Retina (tissue), 1 donor: ENCODE results near the gene GRID2.
"Not testable (repeated sequence)": the region's sequence is repeated elsewhere in the genome, so short reads cannot be mapped to it uniquely, and the experiment has no call there.

Experiments
- DNase-seq: peaks from one replicate; pipeline ENCODE4 v3.0.0-alpha.2; 2016

Gene GRID2

GRCh38 chr4:93578942-93579341 is 1275.2 kb downstream of the GRID2 start:
- no peak for DNase-seq

- no peak for DNase-seq
Measured at GRCh38 chr4:93605163-93605562, 1301.4 kb downstream of the GRID2 start.

DNA sequence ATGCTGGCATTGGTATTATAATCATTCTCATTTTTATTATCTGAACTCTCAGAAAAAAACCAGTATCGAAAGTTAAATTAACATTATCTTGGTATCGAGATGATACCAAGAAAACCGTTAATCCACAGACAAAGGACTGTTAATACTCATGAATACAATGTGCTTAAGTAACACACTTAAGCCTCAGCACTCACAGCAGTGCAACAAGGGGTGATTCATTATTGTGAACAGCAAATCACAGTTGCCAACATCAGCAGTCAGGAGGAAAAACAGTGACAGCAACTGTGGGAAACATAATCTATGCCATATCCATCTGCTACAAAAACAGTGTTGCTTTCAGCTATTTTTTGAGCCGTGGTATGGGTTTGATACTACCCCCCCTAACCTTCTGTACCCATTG is 1313.8 kb downstream of the GRID2 start:
- DNase-seq: no peak

GRCh38 chr4:93633721-93634120 is 1330.0 kb downstream of the GRID2 start:
- no peak for DNase-seq

GRCh38 chr4:93635943-93636342 is 1332.2 kb downstream of the GRID2 start:
- no peak for DNase-seq

DNA sequence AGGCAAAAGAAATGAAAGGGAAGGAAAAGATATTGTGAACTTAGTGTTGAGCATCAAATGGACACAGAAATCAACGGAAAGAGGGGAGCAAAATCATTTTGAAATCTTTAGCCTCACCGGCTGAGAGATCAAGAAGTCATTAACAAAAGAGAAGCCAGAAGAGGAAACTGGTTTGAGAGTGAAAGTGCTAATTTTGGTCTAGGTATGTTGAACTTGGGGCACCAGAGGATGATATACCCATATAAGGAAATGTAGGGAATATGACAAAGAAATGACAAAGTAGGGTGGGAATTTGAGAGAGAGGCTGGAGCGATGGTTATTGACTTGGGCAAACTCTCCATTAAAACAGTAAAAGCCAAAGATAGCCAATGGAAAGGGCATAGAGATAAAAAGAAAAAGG is 1341.4 kb downstream of the GRID2 start:
- DNase-seq: no peak

- no peak for DNase-seq
Measured at GRCh38 chr4:93646233-93646930, 1342.6 kb downstream of the GRID2 start.

- no peak for DNase-seq
Measured at GRCh38 chr4:93648258-93648657, 1344.5 kb downstream of the GRID2 start.

DNA sequence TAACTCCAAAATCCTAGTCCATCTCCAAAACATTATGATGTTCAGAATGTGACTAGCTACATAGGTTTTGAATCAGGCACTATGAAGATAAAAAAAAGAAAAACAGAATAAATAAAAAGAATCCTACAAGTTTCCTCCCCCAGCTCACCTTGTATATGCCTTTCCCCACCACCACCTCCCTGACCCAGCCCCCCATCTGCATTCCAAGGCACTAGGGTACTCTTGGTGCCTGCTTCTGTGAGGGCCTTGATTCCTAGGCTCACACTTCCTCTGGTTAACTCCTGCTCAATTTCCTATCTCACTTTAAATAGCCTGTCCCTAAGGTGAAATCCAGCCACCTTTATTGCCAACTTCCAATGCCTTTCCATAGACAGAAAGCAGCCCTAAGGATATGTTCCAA is 1346.1 kb downstream of the GRID2 start:
- no peak for DNase-seq

DNA sequence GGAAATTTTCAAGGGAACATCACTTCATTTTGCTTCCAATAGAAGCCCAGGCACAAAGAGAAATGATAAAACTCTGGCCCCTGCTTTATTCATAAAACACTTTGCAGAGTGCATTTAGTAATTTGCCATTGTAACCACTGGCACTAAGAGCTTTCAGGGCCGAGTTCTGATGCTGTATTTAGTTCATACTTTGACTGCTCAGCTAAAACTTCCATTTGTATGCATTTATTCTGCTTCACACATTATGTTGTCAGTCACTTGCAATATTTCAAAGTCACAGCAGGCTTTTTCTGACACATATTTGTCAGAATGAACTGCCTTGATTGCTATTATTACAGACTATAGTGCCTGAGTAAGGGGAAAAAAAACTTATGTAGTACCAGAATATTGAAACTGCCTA is 1350.4 kb downstream of the GRID2 start:
- no peak for DNase-seq

GRCh38 chr4:93657527-93657926 is 1353.8 kb downstream of the GRID2 start:
- DNase-seq: no peak

GRCh38 chr4:93658443-93658842 is 1354.7 kb downstream of the GRID2 start:
- no peak for DNase-seq

DNA sequence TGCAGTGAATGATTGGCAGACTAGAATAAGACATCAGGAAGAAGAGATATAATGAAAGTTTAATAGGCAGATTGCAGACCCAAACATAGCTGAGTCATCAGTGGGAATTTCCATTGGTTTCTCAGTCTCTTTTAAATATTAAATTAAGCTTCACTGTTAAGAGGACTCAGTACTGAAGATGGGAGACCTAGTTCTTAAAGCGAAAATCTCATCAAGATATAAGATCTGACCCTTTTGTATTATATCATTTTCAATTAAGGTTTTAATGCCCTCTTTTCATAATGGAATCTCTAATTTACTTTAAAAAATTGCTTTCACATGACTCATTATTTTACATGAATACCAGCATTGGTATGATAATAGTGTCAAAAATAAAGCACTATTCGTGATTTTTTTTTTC is 1355.9 kb downstream of the GRID2 start:
- DNase-seq: no peak

DNA sequence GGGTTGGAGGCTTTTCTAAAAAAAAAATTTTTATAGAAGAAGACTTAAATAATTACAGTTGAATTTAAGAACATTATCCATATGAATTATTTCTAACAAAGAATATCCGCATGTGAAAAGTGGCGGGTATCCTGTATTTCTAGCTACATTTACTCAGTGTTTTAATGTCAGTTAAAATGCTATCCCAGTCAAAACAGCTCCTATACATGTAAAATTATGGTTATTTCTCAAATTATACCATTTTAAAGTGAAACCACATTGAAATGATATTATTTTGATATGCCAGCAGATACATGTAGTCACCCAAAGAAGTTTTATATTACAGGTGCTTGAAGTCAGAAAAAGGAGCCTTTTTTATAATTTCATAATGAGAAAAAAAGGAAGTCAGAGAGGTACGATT is 1356.3 kb downstream of the GRID2 start:
- DNase-seq: no peak

- no peak for DNase-seq
Measured at GRCh38 chr4:93670434-93670833, 1366.7 kb downstream of the GRID2 start.

DNA sequence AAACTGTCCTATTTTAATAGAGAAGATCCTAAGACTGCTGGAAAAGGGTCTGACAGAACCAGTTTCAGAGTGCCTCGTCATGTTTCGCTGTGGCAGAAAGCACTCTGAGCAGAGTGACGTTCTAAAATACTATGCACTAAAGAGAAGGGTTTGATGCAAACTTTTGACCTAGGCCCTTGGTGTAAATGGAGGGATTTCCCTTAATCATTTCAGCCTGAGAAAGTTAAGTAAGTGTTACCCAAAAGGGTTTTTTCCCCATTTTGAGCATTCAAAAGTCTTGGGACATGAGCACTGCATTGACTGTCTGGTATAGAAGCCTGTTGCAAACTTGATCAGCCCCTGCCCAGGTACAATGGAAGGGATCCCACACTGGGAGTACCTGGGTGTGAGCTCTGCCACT is 1367.3 kb downstream of the GRID2 start:
- DNase-seq: no peak

- not testable (repeated sequence) for DNase-seq
Measured at GRCh38 chr4:93676937-93677336, 1373.2 kb downstream of the GRID2 start.

GRCh38 chr4:93684571-93684970 is 1380.8 kb downstream of the GRID2 start:
- DNase-seq: no peak

DNA sequence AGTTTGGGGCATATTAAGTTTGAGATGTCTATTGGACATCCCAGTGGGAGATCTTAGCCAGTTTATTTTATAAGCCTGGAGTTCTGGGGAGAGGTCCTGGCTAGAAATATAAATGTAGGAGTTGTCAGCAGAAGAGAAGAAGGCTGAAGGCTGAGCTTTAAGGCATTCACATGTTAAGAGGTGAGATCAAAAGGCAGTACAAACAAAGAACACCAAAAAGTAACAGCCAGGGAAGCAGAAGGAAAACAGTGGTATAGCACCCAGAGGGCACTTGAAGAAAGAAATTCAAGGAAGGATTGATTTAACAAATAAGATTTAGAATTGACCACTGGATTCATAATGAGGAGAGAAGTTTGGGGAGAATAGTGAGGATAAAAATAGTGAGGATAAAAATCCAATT is 1383.5 kb downstream of the GRID2 start:
- no peak for DNase-seq

DNA sequence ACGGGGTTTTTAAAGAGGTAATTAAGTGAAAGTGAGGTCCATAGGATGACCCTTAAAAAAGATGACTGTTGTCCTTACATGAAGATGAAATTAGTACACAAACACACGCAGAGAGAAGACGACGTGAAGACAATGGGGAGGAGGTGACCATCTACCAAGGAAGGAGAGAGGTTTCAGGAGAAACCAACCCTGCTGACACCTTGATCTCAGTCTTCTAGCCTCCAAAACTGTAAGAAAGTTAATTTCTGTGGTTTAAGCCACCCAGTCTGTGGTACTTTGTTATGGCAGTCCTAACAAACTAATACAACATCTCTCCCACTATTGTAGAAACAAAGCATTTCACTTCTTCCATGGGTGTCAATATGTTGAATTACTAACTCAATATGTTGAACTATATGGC is 1385.2 kb downstream of the GRID2 start:
- no peak for DNase-seq

GRCh38 chr4:93693141-93693540 is 1389.4 kb downstream of the GRID2 start:
- no peak for DNase-seq

DNA sequence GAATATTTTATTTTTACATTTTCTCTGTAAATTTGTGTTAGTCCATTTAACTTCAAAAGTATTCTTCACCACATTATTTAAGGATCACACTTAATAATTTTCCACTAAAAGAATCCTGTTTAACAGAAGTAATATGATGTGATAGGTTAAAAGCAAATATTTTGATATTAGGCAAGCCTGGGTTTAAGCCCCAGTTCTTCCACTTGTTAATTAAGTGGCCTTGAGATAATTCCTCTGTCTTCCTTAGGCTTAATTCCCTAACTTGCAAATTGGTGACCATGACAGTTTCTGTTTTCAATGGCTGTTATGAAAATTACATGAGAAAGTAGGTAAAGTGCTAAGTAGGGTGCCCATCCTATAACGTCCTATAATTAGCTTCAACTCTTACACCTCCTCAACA is 1394.9 kb downstream of the GRID2 start:
- DNase-seq: no peak

DNA sequence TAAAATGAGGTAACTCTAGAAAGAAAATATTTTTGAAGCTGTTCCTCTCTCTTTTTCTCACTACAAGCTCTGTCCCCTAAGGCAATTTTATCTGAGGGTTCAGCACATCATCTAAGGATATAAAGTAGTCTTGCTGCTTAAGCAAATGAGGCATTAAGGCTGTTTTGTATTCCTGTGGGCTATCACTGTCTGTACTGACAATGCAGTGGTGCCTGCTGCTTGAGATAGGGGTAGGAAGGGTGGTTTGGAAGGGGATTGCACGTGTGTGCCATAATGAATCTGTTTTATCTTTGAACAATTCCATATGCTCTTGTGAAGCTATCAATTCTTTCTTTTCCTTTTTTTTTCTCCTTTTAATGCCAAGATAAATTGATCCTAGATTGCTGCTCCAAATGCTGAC is 1396.8 kb downstream of the GRID2 start:
- no peak for DNase-seq

DNA sequence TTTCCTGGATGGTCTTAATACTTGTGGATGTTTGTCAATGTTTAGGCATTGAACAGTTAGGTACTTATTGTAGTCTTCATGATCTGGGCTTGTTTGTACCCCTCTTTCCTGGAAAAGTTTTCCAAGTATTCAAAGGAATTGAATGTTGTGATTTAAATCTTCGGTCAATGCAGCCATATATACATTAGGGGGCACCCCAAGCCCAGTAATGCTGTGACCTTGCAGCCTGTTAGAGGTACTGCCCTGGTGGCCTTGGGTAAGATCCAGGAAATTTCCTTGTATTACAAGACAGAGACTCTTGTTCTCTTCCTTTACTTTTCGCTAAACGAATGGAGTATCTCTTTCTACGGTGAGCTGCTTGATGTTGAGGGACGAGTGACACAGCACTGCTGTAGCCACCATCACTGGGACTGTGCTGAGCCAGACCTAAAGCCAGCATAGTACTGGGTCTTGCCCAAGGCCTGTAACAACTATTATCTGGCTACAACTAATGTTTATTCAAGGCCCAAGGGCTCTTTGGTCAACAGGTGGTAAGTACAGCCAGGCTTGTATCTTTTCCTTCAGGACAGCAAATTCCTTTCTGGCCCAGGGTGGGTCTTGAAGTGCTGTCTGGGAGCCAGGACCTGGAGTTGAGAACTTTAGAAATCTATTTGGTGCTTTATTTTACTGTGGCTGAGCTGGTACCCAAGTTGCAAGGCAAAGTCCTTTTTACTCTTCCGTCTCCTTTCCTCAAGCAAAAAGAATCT is 1406.5 kb downstream of the GRID2 start:
- DNase-seq: no peak
